K562 (cell line): ENCODE results near the gene CLSTN1. TPM values are rescaled to one million over a fixed set of nuclear protein-coding genes. Genes with fewer than 3 reads are reported as not detected.

Experiments used
- CBX2 ChIP-seq: fragments of 200-600 bp; sonication (generic); IDR thresholded peaks from one replicate; pipeline ENCODE4 v1.6.1; 2012; ENCODE audit warnings: mild to moderate bottlenecking, low read length, inconsistent platforms; ENCODE audit not compliant: insufficient read depth, poor library complexity, severe bottlenecking
- E2F4 ChIP-seq: sonication (generic); formaldehyde crosslinking; IDR thresholded peaks from 2 replicates; pipeline ENCODE4 v1.8.0; 2022; ENCODE audit warnings: mild to moderate bottlenecking, low read depth, missing genetic modification reagents
- FOSL1 ChIP-seq: fragments of 200-800 bp; sonication (Bioruptor generic); conservative IDR thresholded peaks from 2 replicates; pipeline ENCODE4 v1.6.1; 2016; ENCODE audit warnings: missing genetic modification characterization, missing compliant biosample characterization
- HDAC8 ChIP-seq: fragments of 450-650 bp; IDR thresholded peaks from 2 replicates; pipeline ENCODE4 v1.6.1; 2016; ENCODE audit warnings: mild to moderate bottlenecking, missing genetic modification characterization, moderate library complexity, missing compliant biosample characterization
- IRF2 ChIP-seq: sonication (generic); formaldehyde crosslinking; IDR thresholded peaks from 2 replicates; pipeline ENCODE4 v1.8.1; 2022; ENCODE audit warnings: mild to moderate bottlenecking, missing genetic modification reagents
- JUNB ChIP-seq: fragments of 450-650 bp; formaldehyde crosslinking; conservative IDR thresholded peaks from 2 replicates; pipeline ENCODE4 v1.4.0; 2020; ENCODE audit warnings: mild to moderate bottlenecking
- KLF16 ChIP-seq: IDR thresholded peaks from 2 replicates; pipeline ENCODE4 v1.6.1; 2016; ENCODE audit warnings: antibody characterized with exemption
- MEIS2 ChIP-seq: fragments of 450-650 bp; IDR thresholded peaks from 2 replicates; pipeline ENCODE4 v1.6.1; 2014; ENCODE audit warnings: mild to moderate bottlenecking; ENCODE audit not compliant: partially characterized antibody
- PHF8 ChIP-seq: fragments of 200-600 bp; sonication (generic); IDR thresholded peaks from 2 replicates; pipeline ENCODE4 v1.6.1; 2012; ENCODE audit warnings: mixed run types, mild to moderate bottlenecking, inconsistent platforms, low read length, moderate library complexity, borderline replicate concordance
- PKNOX1 ChIP-seq: fragments of 450-650 bp; IDR thresholded peaks from 2 replicates; pipeline ENCODE4 v1.6.1; 2016
- SAFB2 ChIP-seq: fragments of 200-400 bp; formaldehyde crosslinking; IDR thresholded peaks from 2 replicates; pipeline ENCODE4 v1.6.1; 2018; ENCODE audit warnings: borderline replicate concordance, low read length, low read depth, moderate library complexity; ENCODE audit not compliant: severe bottlenecking
- TEAD2 ChIP-seq: fragments of 450-650 bp; IDR thresholded peaks from 2 replicates; pipeline ENCODE4 v1.6.1; 2016; ENCODE audit warnings: missing genetic modification characterization, control low read depth, missing compliant biosample characterization
- TRIM25 ChIP-seq: fragments of 450-650 bp; IDR thresholded peaks from 2 replicates; pipeline ENCODE4 v1.7.0; 2016; ENCODE audit warnings: borderline replicate concordance
- UBTF ChIP-seq, 2 experiments: IDR thresholded peaks; 2 replicates each; pipeline ENCODE4 v1.6.1; 2012; ENCODE audit warnings: improper control_type of control experiment in 2 of 2, low read depth in 2 of 2, low read length in 2 of 2, borderline replicate concordance in 1 of 2
- ZFPM2 ChIP-seq: fragments of 250-450 bp; sonication (Bioruptor Pico); IDR thresholded peaks from 2 replicates; pipeline ENCODE4 v1.5.1; 2022; ENCODE audit warnings: mild to moderate bottlenecking
- ZNF311 ChIP-seq: fragments of 250-450 bp; sonication (Bioruptor Pico); IDR thresholded peaks from 2 replicates; pipeline ENCODE4 v1.4.0; 2020; ENCODE audit warnings: mild to moderate bottlenecking, moderate library complexity
- ZNF431 ChIP-seq: sonication (generic); formaldehyde crosslinking; IDR thresholded peaks from 2 replicates; pipeline ENCODE4 v1.8.0; 2022; ENCODE audit warnings: mild to moderate bottlenecking, missing genetic modification reagents
- ZNF444 ChIP-seq: fragments of 250-450 bp; sonication (Bioruptor Pico); IDR thresholded peaks from 2 replicates; pipeline ENCODE4 v1.4.0; 2020; ENCODE audit warnings: mild to moderate bottlenecking, moderate library complexity
- polyA plus RNA-seq, 8 experiments: library from polyadenylated mRNA; depleted of rRNA in 4 of 8; stranded (reverse) in 5 of 8; unstranded in 3 of 8; fragments of >200 nt; fragmentation: Nextera tagmentation in 2 of 8; fragmentation: Illumina TruSeq in 1 of 8; extraction: Ambion mirVana in 2 of 8; extraction: Trizol in 1 of 8; gene quantifications; 2 replicates each; pipeline versions ENCODE4 v1.2.1 to v1.2.3, GENCODE V29; 2011 to 2014; ENCODE audit warnings: inconsistent platforms in 1 of 8, missing spikeins in 1 of 8
- total RNA-seq, 7 experiments: library from RNA; depleted of rRNA in 6 of 7; stranded (reverse); fragments of >200 nt in 6 of 7; fragmentation: Illumina TruSeq in 2 of 7; extraction: Trizol in 2 of 7; gene quantifications; 2 replicates each; pipeline versions ENCODE4 v1.2.1 to v1.2.3, GENCODE V29; 2011 to 2021; ENCODE audit warnings: low replicate concordance in 1 of 7
- TF ChIP-seq, protein P1 (sequence below): fragments of 250-450 bp; sonication (Bioruptor Pico); IDR thresholded peaks from 2 replicates; pipeline ENCODE4 v1.5.0; 2021; ENCODE audit warnings: mild to moderate bottlenecking, borderline replicate concordance

Gene CLSTN1
- total and polyA plus RNA-seq, 9 of the 15 experiments (the other 6 are each of a cell fraction or from before 2014, with no cell fraction given) = 1.1 to 32.5 (median 13.3) TPM

DNA sequence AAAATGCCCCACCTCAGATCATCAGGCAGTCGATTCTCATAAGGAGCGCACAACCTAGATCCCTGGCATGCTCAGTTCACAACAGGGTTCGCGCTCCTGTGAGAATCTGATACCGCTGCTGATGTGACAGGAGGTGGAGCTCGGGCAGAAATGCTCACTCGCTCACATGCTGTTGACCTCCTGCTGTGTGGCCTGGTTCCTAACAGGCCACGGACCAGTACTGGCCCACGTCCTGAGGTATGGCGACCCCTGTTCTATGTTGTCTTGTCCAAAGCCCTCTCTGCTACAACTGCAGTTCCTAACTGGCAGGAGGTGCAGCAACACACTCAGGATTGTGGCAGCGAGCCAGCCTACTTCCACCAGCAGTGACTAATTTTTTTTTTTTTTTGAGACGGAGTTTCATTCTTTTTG, 70.6 kb downstream of the CLSTN1 start (continued):
- no peak for TF ChIP-seq PHF8
- no peak for TF ChIP-seq TEAD2
- TF ChIP-seq SAFB2 = no peak
- TF ChIP-seq E2F4 (CRISPR knock-in tag) = no peak
- no peak for TF ChIP-seq UBTF (IDR thresholded peaks at IDR 0.05; ENCODE audit: borderline replicate concordance in 1 of 2, low read depth in 2 of 2, low read length in 2 of 2)
- TF ChIP-seq, protein P1, sequence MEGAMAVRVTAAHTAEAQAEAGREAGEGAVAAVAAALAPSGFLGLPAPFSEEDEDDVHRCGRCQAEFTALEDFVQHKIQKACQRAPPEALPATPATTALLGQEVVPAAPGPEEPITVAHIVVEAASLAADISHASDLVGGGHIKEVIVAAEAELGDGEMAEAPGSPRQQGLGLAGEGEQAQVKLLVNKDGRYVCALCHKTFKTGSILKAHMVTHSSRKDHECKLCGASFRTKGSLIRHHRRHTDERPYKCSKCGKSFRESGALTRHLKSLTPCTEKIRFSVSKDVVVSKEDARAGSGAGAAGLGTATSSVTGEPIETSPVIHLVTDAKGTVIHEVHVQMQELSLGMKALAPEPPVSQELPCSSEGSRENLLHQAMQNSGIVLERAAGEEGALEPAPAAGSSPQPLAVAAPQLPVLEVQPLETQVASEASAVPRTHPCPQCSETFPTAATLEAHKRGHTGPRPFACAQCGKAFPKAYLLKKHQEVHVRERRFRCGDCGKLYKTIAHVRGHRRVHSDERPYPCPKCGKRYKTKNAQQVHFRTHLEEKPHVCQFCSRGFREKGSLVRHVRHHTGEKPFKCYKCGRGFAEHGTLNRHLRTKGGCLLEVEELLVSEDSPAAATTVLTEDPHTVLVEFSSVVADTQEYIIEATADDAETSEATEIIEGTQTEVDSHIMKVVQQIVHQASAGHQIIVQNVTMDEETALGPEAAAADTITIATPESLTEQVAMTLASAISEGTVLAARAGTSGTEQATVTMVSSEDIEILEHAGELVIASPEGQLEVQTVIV (CRISPR knock-in tag) = no peak
- no peak for TF ChIP-seq HDAC8 (tag)
- no peak for TF ChIP-seq ZNF431 (CRISPR knock-in tag)
- no peak for TF ChIP-seq KLF16
- no peak for TF ChIP-seq ZFPM2 (CRISPR knock-in tag)
- TF ChIP-seq IRF2 (CRISPR knock-in tag) = no peak
- 0 out of 2 replicates have a peak, but pooled peaks have one; percentile 16 for TF ChIP-seq FOSL1
- TF ChIP-seq JUNB = no peak
- no peak for TF ChIP-seq ZNF444 (CRISPR knock-in tag)
- peak; percentile 47 for TF ChIP-seq MEIS2
- no peak for TF ChIP-seq ZNF311
- peak; percentile 84 for TF ChIP-seq PKNOX1
- TF ChIP-seq TRIM25 = no peak
- TF ChIP-seq CBX2 = no peak
